GM19372 (cell line): ENCODE data around the gene ZNF629.

Source experiments
- ATAC-seq: cut with Tn5 transposase; IDR thresholded peaks from one replicate; pipeline ENCODE4 v1.9.1; 2021; ENCODE audit warnings: mild to moderate bottlenecking, low read depth, moderate library complexity; ENCODE audit not compliant: unreplicated experiment

Gene ZNF629

GRCh38 chr16:30786115-30786935, 680 bp downstream of the ZNF629 start:
- ATAC-seq = no peak

GRCh38 chr16:30785126-30786106, 1.6 kb downstream of the ZNF629 start:
- no peak for ATAC-seq

- no peak for ATAC-seq
Observed at GRCh38 chr16:30784215-30784614, 2.8 kb downstream of the ZNF629 start.

GRCh38 chr16:30783280-30784109, 3.5 kb downstream of the ZNF629 start:
- ATAC-seq = no peak

- ATAC-seq = no peak
Observed at GRCh38 chr16:30782486-30783279, 4.3 kb downstream of the ZNF629 start.

GRCh38 chr16:30780549-30780948, 6.5 kb downstream of the ZNF629 start:
- no peak for ATAC-seq

GRCh38 chr16:30780021-30780420, 7.0 kb downstream of the ZNF629 start:
- ATAC-seq = no peak

- ATAC-seq = no peak
Observed at GRCh38 chr16:30779596-30779995, 7.4 kb downstream of the ZNF629 start.

GRCh38 chr16:30778549-30779244, 8.3 kb downstream of the ZNF629 start:
- no peak for ATAC-seq

- ATAC-seq = no peak
Observed at GRCh38 chr16:30777591-30778297, 9.3 kb downstream of the ZNF629 start.

GRCh38 chr16:30775392-30776188, 11.4 kb downstream of the ZNF629 start:
- ATAC-seq = peak; percentile 69

GRCh38 chr16:30775131-30775391, 11.9 kb downstream of the ZNF629 start:
- no peak for ATAC-seq

GRCh38 chr16:30774367-30775130, 12.5 kb downstream of the ZNF629 start:
- no peak for ATAC-seq

GRCh38 chr16:30773826-30774225, 13.2 kb downstream of the ZNF629 start:
- ATAC-seq = no peak

GRCh38 chr16:30771726-30772125, 15.3 kb downstream of the ZNF629 start:
- ATAC-seq = no peak

- no peak for ATAC-seq
Observed at GRCh38 chr16:30769379-30770089, 17.5 kb downstream of the ZNF629 start.
